IPS-NIHi7 (cell line): ENCODE results near the gene CPE.
A peak's percentile ranks its signal among the peaks of the same experiment; 100 is the strongest.

Source experiments
- DNase-seq: peaks from one replicate; pipeline ENCODE4 v3.0.0; 2012; ENCODE audit warnings: mixed read lengths; ENCODE audit errors: extremely low spot score

The CPE gene

GRCh38 chr4:165364452-165365080 is 14.2 kb upstream of the CPE start:
- DNase-seq: peak; percentile 35

DNA sequence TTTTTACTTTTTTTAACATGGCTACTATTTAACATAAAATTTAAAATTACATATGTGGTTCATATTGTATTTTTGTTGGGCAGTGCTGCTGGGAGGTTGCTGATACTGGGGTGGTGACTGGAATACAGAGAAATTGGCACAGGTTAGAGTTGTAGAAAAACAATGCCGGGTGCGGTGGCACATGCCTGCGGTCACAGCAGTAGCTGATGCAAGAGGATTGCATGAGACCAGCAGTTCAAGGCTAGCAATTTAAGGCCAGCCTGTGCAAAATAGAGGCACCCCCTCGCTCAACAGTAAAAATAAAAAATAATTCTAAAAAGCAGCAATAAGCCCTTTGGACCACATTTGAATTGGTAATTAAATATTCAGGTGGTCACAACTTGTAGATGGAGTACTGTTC is 11.8 kb upstream of the CPE start:
- no peak for DNase-seq

DNA sequence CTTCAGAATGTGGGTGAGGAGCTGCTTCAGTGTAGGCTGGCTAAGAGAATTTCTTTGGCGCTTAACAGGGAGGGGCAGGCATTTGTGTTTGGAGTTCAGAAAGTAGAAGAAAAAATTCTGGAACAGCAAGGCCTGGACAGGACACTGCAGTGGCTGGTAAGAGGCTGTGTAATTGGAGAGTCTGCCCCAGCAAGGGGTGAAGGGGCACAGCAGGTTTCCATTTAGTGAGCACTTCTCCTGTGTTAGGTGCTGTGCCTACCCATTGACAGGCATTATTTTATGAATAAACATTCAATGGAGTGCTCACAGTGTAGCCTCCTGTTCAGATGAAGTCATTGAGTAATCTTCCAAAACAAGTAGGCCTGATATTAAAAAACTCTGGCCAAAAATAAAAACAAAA is 10.7 kb upstream of the CPE start:
- no peak for DNase-seq

- DNase-seq: no peak
Observed at GRCh38 chr4:165368567-165368966, 10.2 kb upstream of the CPE start.

- DNase-seq: no peak
Observed at GRCh38 chr4:165369522-165369921, 9.3 kb upstream of the CPE start.

DNA sequence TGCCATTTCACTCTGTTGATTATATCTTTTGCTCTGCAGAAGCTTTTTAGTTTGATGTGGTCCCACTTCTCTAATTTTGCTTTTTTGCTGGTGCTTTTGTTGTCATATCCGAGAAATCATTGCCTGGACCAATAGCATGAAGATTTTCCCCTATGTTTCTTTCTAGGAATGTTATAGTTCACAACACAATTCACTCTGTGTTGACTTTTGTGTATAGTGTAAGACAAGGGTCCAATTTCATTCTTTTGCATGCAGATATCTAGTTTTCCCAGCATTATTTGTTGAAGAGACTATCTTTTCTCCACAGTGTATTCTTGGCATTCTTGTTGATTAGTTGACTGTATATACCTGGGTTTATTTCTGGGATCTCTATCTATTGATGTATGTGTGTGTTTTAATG is 8.3 kb upstream of the CPE start:
- no peak for DNase-seq

- no peak for DNase-seq
Observed at GRCh38 chr4:165375465-165375864, 3.3 kb upstream of the CPE start.

- no peak for DNase-seq
Observed at GRCh38 chr4:165378398-165378744, 437 bp upstream of the CPE start.

DNA sequence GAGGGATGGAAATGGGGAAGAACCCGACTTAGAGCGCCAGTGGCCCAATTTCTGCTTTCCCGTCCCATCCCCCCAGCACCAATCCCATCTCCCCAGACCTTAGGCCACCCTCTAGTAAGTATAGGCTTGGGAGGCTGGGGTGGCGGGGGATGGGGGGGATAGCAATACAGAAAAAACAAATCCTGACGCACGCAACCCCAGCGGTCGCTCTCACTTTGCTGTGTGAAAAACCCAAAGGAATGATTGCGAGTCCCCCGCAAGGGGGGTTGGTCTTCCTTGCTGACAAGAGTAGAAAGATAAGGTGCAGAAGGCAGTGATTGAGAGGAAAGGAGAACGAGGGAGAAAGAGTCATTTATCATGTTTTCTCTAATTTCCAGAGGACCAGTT is 863 bp downstream of the CPE start:
- peak; percentile 34 for DNase-seq

GRCh38 chr4:165380805-165381204 is 2.0 kb downstream of the CPE start:
- DNase-seq: no peak

GRCh38 chr4:165381821-165382373 is 3.1 kb downstream of the CPE start:
- no peak for DNase-seq

GRCh38 chr4:165382640-165383039 is 3.8 kb downstream of the CPE start:
- DNase-seq: no peak

DNA sequence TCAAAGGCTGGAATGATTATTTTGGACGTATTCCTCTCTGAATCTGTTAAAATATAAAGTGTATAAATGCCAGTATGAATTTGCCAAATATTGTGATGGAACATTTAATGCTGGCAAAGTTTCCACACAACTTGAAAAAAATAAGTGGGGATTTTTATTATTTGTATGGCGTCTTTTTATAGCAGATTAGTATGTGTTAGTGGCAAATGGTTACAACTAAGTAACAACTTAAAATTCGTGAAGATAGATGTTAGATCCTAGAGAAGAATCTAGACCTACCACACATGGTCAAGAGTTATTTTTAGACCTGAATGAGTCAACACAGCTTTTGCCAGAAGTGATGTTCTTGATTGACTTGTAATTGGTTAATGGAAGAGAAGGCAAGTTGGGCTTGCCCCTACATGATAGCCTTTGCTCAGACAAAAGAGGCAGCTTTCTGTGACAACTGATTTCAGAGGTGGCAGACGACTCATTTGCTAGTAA is 4.8 kb downstream of the CPE start:
- no peak for DNase-seq

DNA sequence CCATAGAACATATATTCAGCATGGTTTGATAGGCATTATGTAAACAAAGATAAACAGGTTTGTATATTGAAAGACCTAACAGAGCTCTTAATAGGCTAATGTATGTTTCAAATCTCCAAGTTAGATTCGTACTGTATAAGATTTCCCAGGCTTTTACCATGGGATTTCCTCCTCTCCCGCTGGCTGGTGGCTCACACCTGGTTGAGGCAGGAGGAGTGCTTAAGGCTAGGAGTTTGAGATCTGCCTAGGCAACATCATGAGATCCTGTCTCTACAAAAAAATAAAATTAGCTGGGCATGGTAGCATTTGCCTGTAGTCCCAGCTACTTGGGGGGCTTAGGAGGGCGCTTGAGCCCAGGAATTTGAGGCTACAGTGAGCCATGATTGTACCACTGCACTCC is 5.4 kb downstream of the CPE start:
- DNase-seq: no peak

GRCh38 chr4:165384598-165384997 is 5.8 kb downstream of the CPE start:
- DNase-seq: no peak

DNA sequence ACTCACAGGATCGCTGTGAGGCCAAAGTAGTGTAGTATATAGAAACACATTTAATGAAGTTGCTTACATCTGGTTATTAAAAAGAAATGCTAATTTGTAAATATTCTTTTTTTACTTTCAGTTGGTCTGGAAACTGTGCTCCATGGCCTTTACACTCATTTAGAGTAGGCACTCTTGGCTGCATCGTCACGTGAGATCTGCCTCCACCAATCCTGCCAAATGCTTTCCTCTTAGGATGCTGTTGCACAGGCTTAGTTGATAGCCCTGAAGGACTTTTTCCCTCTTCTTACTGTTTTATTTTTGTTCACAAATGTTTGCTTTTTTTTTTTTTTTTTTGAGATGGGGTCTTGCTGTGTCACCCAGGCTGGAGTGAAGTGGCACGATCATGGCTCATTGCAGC is 6.3 kb downstream of the CPE start:
- no peak for DNase-seq

DNA sequence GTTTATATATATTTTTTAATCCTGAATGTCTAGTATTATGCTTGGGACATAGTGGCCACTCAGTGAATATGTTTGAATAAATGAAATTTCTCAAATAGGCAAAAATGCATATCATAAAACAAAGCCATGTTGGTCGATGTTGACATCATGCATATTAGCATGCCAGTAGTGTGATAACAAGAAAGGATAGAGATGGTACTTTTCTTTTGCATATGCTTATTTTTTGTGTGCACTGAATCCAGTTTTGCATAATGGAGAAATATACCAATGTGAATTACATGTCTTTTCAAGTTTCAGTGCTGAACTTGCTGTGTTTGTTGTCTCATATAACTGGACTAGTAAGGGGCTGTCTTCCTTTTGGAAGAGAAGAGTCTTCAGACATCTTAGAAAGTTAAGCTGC is 7.5 kb downstream of the CPE start:
- DNase-seq: no peak

- no peak for DNase-seq
Observed at GRCh38 chr4:165388756-165389155, 9.9 kb downstream of the CPE start.

DNA sequence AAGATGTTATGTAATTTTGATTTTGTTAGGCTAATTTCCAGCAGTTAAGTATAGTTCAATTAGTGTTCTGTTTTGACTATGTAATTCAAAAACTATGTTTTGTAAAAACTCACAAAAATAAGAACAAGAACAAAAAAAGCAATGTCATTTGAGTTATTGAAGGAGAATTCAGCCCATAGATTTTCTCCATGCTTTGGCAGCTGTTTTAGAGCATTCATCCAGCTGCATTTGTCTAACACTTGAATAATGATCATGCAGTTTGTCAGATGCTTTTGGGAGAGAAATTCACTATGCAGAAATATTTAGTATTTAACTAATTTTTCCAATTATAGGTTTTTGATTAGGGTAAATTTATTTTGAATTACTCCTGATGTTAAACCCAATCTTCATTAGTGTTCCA is 14.2 kb downstream of the CPE start:
- no peak for DNase-seq

- no peak for DNase-seq
Observed at GRCh38 chr4:165393704-165394103, 14.9 kb downstream of the CPE start.

GRCh38 chr4:165394275-165394674 is 15.5 kb downstream of the CPE start:
- DNase-seq: no peak

- no peak for DNase-seq
Observed at GRCh38 chr4:165398570-165398969, 19.8 kb downstream of the CPE start.

DNA sequence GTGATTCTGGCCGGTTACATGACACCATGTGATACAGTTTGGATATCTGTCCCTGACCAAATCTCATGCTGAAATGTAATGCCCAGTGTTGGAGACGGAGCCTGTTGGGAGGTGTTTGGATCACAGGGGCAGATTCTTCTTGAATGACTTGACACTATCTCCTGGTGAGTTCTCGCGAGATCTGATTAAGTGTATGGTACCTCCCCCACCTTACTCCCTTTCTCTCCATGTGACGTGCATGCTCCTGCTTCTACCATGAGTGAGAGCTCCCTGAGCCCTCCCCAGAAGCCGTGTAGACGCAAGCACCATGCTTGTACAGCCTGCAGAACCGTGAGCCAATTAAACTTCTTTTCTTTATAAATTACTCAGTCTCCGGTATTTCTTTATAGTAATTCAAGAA is 23.6 kb downstream of the CPE start:
- no peak for DNase-seq

DNA sequence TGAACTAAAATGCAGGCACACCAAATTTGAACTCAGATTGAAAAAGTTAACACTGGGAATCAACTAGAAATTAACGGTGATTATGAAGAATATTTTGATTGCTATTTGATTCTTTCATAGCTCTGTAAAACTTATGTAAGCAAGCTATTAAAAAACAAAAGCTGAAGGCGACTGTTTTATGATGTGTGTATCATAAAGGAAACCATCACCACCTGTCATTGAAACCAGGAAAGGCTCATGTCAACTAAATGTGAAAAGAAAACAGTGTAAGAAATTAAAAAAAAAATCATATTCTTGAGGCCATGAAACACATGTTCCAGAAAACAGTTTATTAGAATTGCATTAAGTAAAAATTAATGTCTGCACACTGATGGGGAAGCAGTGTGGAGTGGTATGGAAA is 24.2 kb downstream of the CPE start:
- DNase-seq: no peak
